GM12874 (cell line): ENCODE measurements around the gene SPACA9.

Experiments used
- CTCF ChIP-seq: IDR thresholded peaks from 2 replicates; pipeline ENCODE4 v1.5.1; 2011; ENCODE audit warnings: low read depth, mild to moderate bottlenecking, control low read depth, low read length, moderate library complexity; ENCODE audit not compliant: insufficient read depth

The SPACA9 gene

DNA sequence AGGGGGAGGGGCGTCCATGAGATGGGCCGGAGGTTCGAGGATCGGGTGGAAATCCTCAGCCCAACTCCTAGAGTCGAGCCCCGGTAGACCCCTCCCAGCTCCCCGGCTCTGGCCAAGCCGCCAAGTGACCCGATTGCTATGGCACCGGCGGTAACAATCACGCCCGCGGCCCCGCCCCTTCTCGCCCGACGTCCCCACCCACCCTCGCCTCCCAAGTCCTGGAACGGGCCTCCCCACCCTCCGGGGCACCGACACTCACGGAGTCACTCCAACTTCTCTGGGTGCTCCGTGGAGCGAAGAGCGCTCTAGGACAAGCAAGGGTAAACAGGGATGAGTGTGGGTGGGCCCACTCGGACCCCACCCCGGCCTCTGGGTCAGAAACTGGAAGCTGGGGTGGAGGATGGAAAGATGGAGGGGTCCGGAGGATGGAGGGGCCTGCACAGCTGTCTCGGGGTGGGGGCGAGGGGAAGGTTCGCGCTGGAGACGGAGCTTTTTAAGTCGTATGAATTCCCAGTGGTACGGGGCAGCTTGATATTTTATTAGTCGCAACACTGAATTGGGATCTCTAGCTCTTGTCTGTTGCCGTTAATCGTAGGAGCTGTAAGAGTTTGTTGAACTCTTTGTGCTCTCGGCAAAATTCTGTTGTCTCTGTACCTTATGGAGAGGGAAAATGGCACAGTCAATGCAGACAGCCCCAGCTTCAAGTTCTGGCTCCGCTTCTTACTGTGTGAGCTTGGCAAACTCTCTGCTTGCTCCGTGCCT lies at the start of gene SPACA9:
Gene SPACA9 (plus strand): TSS at position 204 of the 762 bp plus-strand sequence. CDS start 5,050 bp downstream, outside the sequence.
- no peak for TF ChIP-seq CTCF

GRCh38 chr9:132832171-132832881 lies 46.4 kb upstream of the SPACA9 start:
- no peak for TF ChIP-seq CTCF

- TF ChIP-seq CTCF: no peak
Observed at GRCh38 chr9:132833550-132834121, 45.1 kb upstream of the SPACA9 start.

DNA sequence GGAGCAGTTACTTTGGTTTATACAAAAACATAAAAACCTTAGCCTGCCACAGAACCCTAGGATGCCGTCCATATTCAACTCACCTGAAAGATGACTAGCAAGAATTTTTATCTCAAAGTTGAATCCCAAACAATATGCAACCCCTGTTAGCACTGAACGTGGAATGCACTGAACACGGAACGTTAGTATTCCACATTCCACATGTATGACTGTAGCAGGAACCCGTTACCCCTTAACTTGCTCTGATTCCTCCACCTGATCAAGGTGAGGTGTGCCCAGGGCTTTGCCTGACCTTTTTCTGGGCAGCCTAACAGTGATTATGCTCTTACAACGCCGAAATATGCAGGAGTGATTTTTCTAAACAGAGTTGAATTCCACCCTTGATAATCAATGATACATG lies 44.4 kb upstream of the SPACA9 start:
- no peak for TF ChIP-seq CTCF

GRCh38 chr9:132837501-132838286 lies 41.0 kb upstream of the SPACA9 start:
- no peak for TF ChIP-seq CTCF

DNA sequence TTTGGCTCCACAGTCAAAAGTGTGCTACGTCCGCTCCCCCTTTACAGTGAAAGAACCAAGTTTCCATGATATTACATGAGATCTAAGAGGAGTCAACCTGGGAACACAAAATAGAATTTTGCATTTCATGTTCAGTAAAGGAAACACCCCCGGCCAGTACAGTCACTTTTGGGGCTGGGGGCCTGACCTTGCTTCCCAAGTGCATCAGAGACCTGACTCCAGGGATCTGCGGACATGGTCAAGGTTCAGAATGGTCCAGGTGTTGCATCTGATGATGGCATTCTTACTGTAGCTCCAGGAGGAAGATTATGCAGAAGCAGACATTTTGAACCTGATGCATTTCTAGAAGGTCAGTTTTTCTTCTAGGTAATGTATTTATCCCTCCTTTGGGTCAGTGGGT lies 40.4 kb upstream of the SPACA9 start:
- TF ChIP-seq CTCF: no peak

- TF ChIP-seq CTCF: no peak
Observed at GRCh38 chr9:132840980-132841379, 37.7 kb upstream of the SPACA9 start.
